Measurements from ENCODE around the gene NR6A1.
"Not testable (repeated sequence)": the region's sequence is repeated elsewhere in the genome, so short reads cannot be mapped to it uniquely, and the experiment has no call there.

NR6A1 gene

GRCh38 chr9:124645274-124645673 lies 125.8 kb downstream of the NR6A1 start:
- no peak for DNase-seq

- DNase-seq: no peak
These were observed 131.5 kb downstream of the NR6A1 start for GRCh38 chr9:124639637-124640036.

- DNase-seq: no peak
These were observed 135.8 kb downstream of the NR6A1 start for GRCh38 chr9:124635285-124635684.

GRCh38 chr9:124632077-124632621 lies 139.0 kb downstream of the NR6A1 start:
- DNase-seq: no peak

- DNase-seq: no peak
These were observed 139.8 kb downstream of the NR6A1 start for GRCh38 chr9:124631326-124631725.

GRCh38 chr9:124629600-124629999 lies 141.5 kb downstream of the NR6A1 start:
- no peak for DNase-seq

GRCh38 chr9:124628741-124629140 lies 142.4 kb downstream of the NR6A1 start:
- DNase-seq: no peak

GRCh38 chr9:124626276-124626675 lies 144.8 kb downstream of the NR6A1 start:
- DNase-seq: no peak

GRCh38 chr9:124625087-124625486 lies 146.0 kb downstream of the NR6A1 start:
- no peak for DNase-seq

GRCh38 chr9:124624735-124624992 lies 146.4 kb downstream of the NR6A1 start:
- DNase-seq: no peak

GRCh38 chr9:124623966-124624734 lies 147.0 kb downstream of the NR6A1 start:
- no peak for DNase-seq

GRCh38 chr9:124622882-124623281 lies 148.2 kb downstream of the NR6A1 start:
- DNase-seq: no peak

GRCh38 chr9:124621371-124622328 lies 149.5 kb downstream of the NR6A1 start:
- no peak for DNase-seq

- no peak for DNase-seq
These were observed 152.6 kb downstream of the NR6A1 start for GRCh38 chr9:124618476-124618875.

GRCh38 chr9:124617477-124618141 lies 153.5 kb downstream of the NR6A1 start:
- DNase-seq: no peak

GRCh38 chr9:124616961-124617360 lies 154.2 kb downstream of the NR6A1 start:
- DNase-seq: no peak

GRCh38 chr9:124615840-124616239 lies 155.3 kb downstream of the NR6A1 start:
- DNase-seq: not testable (repeated sequence)

GRCh38 chr9:124615100-124615742 lies 155.9 kb downstream of the NR6A1 start:
- no peak for DNase-seq

- no peak for DNase-seq
These were observed 157.3 kb downstream of the NR6A1 start for GRCh38 chr9:124613849-124614248.

GRCh38 chr9:124611106-124611505 lies 160.0 kb downstream of the NR6A1 start:
- DNase-seq: no peak

- DNase-seq: no peak
These were observed 165.1 kb downstream of the NR6A1 start for GRCh38 chr9:124606027-124606426.

- no peak for DNase-seq
These were observed 165.9 kb downstream of the NR6A1 start for GRCh38 chr9:124605258-124605657.

GRCh38 chr9:124602632-124603031 lies 168.5 kb downstream of the NR6A1 start:
- DNase-seq: no peak

Measured in SIG-M5 (cell line).